Measurements from ENCODE around the gene ELP4.
"Not testable (repeated sequence)": the region's sequence is repeated elsewhere in the genome, so short reads cannot be mapped to it uniquely, and the experiment has no call there.

ELP4 gene

DNA sequence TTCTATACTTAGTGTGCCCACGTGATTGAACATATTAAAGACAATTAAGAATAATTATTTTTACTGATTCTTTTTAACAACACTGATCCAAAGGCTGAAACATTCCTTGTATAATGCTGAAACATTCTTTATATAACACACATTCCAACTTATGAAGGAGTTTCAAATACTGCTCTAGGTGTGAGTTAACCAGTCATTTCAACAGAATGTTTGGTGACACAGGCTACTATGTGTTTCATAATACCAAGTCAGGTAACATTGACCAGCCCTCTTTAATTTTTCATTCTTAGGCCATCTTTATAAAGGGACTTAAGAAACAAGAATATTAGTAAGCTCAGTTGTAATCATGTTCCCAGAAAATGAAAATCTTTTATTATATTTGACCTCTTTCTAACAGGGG is 136.6 kb downstream of the ELP4 start:
- no peak for DNase-seq (ENCODE audit: low read depth in 2 of 2)

DNA sequence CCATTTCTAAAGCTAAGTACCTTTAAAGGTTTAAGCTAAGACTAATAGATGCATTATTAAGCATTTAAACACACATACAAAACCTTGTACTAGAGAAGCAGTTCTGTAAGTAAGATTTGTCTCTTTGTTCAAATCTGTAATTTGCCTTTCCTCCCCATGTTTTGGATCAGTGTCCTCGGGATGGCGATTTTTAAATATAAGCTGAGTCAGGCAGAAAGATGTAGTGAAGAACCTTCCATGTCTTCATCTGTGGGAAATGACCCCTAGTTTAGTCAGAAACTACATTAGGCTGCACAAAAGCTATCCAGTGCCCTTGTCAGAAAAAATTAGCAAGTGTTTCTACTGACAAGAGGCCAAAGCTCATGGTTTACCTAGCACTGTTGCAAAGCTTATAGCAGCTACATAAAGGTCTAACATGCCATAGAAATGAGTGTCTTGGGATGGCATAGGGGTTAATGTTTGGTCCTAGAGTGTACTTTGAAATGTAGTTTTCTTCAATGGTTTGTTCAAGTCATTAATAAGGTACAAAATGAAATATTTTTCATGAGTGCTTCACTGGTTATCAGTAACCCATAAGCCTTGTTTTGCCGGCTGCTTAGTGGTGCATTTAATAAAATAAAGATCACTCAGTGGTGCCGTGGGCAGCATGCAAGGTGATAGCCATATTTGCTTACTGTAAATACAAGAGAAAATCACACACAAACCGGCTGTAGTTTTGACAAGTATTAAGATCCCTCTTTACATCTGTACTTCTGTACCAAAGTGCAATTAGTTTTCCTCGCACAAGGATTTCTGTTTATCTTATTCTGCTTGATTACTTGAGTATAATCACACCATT is 139.8 kb downstream of the ELP4 start:
- no peak for DNase-seq (ENCODE audit: low read depth in 2 of 2)

DNA sequence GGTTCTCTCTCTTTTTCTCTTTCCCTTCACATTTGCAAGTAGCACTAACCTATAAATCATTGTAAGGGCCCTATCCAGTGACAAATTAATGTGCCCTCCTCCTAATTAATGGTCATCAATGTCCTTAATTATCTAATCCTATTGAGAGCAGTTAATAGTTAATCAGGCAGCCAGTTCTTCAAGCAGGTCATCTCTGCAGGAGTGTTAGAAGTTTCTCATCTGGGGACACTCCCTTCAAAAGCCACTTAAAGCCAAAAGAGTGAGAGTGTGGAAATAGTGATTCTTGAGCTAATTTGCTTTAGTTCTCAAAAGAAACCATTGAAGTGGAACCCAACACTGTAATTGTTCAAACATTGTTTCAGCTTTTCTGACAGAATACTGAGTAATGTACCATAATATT is 141.6 kb downstream of the ELP4 start:
- no peak for DNase-seq (ENCODE audit: low read depth in 2 of 2)

DNA sequence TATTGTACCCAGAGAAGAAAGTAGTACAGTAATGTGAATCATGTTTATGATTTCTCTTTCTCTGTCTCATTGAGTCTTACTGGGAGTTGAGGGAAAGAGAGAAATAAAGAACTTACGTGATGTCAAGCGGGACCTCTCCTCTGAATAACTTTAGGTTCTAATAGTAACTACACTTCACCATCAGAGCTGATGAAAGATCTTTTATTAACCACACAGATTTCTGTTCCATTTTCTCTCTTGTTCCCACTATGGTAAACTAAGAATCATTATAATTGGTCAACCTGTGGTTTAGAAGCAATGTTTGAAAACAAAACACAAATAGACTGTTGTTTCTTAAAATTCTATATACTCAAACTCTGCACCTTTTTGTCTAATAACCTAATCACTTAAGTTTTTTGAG is 142.3 kb downstream of the ELP4 start:
- no peak for DNase-seq (ENCODE audit: low read depth in 2 of 2)

DNA sequence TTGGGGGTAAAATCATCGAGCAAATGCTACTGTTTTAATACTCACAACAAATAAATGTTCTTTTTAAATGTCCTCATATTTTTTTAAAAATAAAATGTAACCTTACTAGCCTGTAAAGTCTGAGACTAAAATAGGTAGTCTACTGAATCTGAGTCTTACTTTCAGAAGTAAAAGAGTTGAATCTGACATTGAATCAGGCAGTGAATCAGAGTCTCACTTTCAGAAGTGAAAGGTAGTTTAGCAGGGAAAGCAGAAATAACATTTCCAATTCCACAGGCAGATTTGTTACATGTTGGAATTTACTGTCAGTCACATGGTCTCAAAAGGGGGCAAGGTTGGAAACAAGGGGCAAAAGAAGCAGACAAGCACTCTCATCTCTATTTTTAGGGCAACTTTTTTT is 143.0 kb downstream of the ELP4 start:
- no peak for DNase-seq (ENCODE audit: low read depth in 2 of 2)

DNA sequence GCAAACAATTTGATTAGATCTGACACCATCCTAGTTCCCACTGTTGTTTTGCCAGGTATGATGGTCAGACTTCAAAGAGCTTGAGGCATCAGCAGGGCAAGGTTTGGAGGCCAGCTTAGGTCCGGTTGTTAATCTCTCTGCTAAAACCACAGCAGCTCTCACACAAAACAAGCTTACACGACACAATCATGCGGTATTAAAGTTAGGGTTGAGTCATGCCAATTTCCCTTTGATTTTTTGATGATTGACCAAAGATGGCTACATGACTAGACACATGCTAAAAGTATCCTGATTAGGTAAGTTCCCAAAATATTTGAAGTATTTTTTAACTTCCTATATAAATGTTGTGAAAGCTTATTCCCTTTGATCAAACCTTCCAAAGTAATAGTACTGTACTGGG is 145.9 kb downstream of the ELP4 start:
- DNase-seq (ENCODE audit: low read depth in 2 of 2) = no peak

DNA sequence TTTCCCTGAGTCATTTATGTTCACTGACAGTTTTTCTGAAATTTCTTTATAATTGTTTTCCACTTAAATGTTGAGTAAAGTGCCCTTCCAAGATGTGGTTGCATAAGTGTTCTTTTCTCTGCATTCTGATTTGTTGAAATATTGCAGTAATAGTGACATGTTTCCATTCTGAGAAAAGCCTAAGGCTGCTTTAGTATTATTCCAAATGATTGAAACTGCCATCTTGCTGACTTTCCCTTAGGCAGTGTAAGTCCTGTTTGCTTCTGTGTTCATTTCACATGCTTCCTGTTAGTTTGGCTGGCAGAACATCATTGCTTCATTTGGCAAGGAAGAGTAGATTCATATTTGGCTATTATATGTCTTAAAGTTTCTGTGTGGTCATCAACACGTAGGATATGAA is 146.5 kb downstream of the ELP4 start:
- DNase-seq (ENCODE audit: low read depth in 2 of 2) = no peak

DNA sequence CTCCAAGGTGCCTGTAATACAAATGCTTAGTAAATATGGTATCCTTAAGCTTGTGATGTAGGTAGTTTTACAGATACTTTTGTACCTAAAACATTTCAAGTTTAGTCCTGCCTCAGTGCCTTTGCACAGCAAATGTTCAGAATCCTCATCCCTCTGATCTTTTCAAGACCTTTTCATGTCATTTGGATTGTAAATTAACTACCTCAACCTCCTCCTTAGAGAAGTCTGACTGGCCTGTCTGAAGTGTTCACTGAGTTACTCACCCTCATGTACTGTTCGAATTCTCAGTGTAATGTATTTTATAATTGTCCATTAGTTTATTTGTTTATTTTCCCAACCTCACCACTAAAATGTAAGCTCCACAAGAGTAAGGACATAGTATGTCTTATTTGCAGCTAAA is 147.5 kb downstream of the ELP4 start:
- no peak for DNase-seq (ENCODE audit: low read depth in 2 of 2)

DNA sequence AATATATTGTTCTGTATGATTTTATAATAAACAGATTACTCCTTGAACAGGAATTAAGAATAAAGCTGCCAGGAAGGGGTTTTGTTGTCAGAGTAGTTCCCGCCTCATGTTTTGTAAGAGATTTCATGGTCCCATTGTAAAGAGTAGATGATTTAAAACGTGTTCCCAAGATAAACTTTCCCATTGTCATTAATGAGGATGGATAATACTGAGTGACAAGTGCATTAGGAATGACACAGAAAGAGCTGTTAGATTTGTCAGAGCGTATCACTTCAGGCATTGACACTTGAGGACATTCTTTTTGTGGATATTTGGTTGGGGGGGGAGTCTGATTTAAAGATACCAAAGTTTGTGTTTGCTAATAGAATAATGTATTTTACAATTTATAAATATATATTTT is 154.6 kb downstream of the ELP4 start:
- DNase-seq (ENCODE audit: low read depth in 2 of 2) = no peak

DNA sequence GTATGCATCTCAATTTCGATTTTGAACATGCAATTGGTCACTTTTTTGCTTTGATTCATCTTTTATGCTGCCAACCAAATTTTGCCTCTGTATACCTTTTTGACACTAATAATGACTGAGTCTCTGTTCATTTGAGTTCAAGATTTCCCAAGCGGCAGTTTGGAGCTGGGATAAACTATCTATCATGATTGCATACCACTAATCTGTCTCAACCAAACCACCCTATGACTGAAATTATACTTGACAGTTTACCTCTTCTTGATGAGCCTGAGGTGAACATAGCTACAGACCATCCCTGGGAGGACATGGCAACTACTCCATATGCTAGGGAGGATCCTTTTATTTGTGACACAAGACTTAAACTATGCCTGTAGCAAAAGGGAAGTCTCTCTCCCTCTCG is 155.4 kb downstream of the ELP4 start:
- no peak for DNase-seq (ENCODE audit: low read depth in 2 of 2)

DNA sequence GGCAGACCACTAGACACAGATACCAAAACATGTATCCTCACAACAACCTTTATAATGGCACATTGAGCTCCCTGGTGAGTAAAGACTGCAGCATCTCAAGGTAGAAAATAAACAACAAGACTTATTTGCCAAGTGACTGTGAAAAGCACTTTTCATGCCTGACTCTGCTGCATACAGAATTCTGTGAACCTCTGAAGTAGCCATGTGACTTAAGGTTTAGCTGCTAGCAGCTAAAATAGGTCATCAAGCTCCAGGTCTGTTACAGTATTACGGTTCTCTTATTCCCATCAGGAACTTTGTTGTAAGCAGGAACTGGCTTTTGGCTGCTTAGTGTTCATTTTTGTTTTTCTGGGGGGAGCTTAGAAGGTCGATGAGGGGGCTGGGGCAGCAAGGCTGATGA is 162.1 kb downstream of the ELP4 start:
- no peak for DNase-seq (ENCODE audit: low read depth in 2 of 2)

DNA sequence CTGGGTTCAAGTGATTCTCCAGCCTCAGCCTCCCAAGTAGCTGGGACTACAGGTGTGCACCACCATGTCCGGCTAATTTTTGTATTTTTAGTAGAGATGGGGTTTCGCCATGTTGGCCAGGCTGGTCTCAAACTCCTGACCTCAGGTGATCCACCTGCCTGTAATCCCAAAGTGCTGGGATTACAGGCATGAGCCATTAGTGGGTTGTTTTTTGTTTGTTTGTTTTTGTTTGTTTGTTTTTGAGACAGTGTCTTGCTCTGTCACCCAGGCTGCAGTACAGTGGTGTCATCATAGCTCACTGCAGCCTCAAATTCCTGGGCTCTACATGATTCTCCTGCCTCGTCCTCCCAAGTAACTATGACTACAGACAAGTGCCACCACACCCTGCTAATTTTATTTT is 163.5 kb downstream of the ELP4 start:
- DNase-seq (ENCODE audit: low read depth in 2 of 2) = not testable (repeated sequence)

DNA sequence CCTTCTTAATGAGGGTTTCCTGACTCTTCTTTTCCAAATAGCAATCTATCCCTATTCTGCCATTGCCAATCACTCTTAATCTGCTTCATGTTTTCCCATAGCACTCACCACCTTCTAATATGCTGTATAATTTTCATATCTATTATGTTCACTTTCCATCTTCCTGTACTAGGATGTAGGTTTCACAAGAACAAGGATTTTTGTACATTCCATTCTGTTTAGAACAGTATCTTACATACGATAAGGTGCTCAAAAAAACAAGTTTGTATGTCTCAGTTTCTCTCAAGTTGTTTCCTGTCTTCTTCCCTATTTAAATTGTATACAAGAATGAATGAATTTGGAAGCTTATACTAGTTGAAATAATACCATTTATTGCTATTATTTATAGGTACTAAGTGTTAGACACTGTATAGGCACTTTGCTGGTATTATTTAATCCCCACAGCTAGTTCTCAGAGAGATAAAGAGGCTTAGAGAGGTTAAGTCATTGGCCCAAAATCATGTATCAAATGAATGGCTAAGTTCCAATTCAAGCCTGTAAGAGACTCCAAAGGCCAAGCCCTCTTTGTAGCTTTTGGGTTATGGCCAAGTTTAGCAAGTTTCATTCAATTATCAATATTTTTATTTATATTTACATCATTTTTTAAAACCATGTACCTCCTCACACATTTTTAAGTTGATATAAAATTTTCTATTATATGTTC is 166.9 kb downstream of the ELP4 start:
- no peak for DNase-seq (ENCODE audit: low read depth in 2 of 2)

DNA sequence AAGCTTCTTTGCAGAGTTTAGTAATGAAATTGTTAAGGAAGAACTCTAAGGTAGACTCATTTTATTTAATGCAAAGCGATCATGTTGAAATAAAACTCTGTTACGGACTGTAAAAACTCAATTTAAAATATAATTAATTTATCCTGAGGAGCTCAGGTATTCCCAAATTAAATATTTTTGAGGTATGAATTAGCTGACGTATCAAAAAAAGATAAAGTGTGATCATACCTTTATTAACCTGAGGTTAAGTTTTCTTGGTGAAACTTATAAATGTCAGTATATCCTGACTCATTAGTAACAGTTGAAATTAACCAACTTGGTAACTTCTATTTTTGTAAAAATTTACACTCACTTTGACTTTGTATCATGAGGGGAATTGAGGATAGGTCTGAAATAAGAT is 171.2 kb downstream of the ELP4 start:
- no peak for DNase-seq (ENCODE audit: low read depth in 2 of 2)

DNA sequence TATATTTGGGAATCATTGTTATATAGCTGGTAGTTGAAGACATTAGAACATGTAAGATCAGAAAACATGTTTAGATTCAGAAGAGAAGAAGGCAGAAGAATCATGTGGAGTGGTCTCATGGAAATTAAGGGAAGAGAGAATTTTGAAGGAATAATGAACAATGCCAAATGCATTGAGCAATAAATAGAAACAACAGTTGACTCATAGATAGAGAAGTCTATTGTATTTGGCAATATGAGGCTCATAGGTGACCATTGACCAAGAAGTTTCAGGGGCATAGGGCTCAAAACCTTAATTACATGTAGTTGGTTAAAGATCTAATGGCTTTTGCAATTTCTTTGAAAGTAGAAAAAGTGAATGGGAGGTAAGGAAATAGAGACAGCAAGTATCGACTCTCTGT is 177.7 kb downstream of the ELP4 start:
- DNase-seq (ENCODE audit: low read depth in 2 of 2) = no peak

DNA sequence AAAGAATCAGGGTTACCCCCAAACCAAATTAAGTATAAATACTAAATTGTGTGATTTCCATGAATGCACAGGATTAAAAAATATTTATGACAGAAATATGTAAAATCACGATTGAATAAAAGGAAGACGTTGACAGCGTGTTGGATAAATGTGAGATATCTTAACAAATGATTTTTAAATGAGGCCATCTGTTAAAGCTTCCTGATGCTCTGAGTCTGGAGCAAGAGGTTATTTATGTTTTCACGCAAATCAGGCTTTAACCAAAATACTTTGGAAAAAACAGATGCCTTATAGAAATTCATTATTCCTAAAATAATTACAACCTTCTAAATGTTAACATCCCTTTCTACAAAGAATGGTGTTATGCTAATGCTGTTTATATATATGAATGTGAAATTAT is 178.3 kb downstream of the ELP4 start:
- no peak for DNase-seq (ENCODE audit: low read depth in 2 of 2)

DNA sequence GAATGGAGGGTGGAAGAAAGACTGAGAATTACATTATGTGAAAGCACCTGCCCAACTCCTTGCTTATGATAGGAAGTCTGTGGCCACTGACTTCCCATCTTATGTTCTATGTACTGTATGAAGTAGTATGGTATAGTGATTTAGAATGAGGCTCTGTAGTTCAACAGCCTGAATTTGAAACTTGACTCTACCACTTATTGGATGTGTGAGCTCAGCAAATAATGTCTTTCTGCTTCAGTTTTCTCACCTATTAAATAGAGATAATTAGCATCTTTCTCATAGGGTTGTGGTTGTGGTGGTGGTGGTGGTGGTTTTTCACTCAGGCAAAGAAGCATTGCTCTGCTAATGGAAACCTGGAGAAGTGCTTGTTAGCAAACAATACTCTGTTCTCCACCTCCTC is 180.0 kb downstream of the ELP4 start:
- no peak for DNase-seq (ENCODE audit: low read depth in 2 of 2)

DNA sequence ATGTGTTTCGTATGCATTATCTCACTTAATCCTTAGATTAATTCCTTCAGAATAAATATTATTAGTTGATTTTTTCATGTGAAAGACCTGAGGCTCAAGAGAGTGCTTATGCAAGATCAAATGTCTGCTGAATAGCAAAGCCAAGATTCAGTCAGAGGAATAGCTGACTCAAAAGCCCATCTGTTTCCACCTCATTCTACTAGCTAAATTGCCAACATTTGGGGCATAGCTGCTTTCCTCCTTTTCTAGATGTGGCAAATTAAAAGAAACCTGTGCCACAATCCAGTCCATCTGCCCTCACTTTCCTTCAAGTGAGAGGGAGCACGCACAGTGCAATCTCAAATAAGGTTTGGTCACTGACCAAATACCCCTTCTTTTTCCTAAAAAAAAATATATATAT is 180.5 kb downstream of the ELP4 start:
- DNase-seq (ENCODE audit: low read depth in 2 of 2) = no peak

DNA sequence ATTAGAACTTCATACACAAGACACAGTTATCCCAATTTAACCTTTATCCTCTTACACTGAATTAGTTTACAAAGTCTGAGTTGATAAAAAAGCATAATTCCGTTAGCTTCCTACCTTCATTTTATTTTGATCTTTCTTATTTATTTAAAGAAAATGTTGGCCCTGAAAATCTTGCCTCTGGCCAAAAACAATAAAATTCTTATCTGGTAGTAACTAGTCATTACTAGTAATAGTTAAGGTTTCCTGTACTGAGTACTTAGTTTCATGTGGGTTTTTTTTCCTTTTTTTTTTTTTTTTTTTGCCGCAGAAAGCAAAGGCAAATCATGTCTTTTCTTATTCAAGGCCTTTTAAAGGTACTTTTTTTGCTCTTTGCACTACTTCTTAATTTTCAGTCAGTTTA is 180.9 kb downstream of the ELP4 start:
- DNase-seq (ENCODE audit: low read depth in 2 of 2) = no peak

DNA sequence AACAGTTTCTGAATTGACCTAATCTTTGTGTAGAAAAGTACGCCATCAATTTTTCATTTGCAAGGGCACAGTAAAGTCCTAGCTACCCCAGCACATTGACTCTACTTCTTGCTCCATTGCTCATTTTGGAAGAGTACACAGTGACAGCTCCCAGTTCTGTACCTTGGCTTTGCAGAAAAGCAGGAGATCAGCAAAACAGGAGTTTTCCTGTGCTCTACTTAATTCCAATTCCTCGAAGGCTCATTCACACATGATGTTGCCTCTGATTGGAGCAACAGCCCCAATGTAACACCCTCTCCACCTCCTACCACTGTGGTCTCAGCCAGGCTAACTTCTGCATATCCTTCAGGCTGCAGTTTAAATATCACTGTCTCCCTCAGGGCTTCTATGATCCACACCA is 182.9 kb downstream of the ELP4 start:
- no peak for DNase-seq (ENCODE audit: low read depth in 2 of 2)

DNA sequence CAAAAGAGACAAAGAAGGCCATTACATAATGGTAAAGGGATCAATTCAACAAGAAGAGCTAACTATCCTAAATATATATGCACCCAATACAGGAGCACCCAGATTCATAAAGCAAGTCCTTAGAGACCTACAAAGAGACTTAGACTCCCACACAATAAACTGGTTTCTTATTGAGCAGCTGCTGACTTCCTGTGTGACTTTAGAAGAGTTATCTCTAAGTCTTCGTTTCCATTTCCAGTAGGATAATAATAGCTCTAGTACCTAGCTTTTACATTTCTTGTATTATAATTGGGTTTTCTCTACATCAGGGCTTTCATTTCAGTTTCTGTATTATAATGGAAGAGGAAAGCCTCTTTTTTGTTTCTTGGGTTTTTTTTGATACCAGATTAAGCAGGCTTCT is 187.5 kb downstream of the ELP4 start:
- DNase-seq (ENCODE audit: low read depth in 2 of 2) = not testable (repeated sequence)

DNA sequence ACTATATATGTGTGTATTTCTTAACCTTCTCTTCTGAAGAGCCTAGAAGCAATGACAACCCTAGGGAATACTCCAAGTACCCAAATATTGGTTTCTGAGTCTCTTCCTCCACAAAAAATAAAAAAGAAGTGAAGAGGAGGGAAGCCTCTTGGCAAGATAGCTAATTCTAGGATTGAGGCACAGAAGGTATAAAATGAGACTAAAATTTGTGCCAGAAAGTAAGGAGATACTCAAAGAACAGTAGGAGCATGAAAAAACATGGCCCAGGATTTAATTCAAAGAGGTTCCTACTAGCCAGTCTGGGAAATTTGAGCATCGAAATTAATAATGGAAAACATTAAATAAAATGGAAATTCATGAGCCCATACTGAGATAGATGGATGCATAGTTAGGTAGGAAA is 189.5 kb downstream of the ELP4 start:
- DNase-seq (ENCODE audit: low read depth in 2 of 2) = no peak

DNA sequence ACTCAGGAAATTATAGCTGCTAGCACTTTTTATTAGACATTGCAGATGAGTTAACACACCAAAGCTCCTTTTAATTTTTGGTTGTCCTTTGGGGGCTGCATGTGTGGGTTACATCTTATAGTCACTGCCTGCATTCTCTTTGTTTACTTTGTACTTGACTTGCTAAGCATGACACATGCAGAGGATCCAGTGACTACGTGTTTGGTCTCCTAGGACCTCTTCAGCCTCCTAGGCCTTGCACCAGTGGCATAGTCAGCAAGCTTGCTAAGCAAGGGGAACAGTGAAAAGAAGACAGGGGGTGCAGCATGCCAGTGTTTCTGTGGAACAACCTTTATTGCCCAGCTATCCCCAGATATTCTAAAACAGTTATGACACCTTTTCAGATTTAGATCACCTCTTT is 193.4 kb downstream of the ELP4 start:
- no peak for DNase-seq (ENCODE audit: low read depth in 2 of 2)

DNA sequence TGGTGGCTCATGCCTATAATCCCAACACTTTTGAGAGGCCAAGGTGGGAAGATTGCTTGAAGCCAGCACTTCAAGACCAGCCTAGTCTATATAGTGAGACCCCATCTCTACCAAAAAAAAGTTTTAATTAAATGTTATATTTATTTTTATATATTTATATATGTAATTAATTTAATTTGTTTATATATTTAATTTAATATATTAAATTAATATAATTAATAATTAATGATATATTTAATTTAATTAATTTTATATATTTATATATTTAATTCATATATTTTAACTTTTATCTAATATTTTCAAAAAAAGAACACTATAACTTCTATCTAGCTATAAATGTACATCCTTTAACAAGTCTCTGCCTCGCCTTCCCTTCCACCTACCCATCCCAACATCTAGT is 196.8 kb downstream of the ELP4 start:
- DNase-seq (ENCODE audit: low read depth in 2 of 2) = no peak

Data from activated CD4-positive, alpha-beta T cell treated with anti-CD3 and anti-CD28 coated beads for 24 hours (primary cell).